Measurements from ENCODE around the gene CDK11B. TPM values are rescaled to one million over a fixed set of nuclear protein-coding genes. Genes with fewer than 3 reads are reported as not detected.

Gene CDK11B
- 13.1 and 13.5 TPM in 2 replicates for total RNA-seq

DNA sequence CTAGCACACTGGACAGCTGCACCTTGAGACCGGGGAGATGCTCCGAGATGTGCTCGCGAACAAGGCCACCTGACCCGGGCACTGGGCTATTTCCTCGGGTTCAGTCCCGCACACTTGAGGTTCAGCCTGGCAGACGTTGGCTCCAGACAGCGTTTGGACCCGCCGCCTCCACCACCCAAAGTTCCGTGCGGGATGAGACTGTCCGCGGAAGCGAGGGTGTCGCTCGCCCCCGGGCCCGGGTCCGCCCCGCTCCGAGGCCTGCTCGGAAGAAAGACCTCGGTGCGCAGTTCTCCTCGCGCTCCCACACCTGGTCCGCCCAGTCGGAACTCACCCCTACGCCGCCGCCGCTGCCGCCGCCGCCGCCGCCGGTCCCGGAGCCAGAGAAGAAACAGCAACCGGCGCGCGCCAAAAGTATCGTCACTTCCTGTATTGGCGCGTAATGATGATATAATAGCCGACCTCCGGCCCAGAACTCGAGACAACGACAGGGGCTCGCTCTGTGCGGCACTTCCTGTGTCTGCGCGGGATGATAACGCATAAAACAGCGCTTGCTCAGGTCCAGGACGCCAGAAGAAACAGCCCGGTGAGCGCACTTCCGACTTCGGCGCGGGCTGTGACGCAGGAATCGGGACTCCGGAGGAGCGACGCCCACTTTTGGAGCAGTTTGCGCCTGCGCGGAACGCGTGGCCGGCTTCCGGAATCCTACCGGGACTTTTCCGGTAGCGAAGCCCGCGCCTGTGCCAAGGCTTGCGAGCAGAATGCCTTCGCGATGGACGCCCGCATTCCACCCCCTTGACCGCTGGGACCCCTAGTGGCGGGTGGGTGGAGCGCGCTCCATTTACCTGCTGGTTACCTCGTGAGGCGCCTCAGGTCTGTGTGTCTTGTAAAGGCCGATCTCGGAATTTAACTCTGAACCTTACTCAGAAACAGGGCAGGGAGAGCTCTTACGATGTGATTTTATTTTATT lies at the start of gene CDK11B:
Gene CDK11B, minus strand, starts transcription at position 422 of the 967 bp plus-strand sequence. CDS start 1,519 bp downstream, outside the sequence.

DNA sequence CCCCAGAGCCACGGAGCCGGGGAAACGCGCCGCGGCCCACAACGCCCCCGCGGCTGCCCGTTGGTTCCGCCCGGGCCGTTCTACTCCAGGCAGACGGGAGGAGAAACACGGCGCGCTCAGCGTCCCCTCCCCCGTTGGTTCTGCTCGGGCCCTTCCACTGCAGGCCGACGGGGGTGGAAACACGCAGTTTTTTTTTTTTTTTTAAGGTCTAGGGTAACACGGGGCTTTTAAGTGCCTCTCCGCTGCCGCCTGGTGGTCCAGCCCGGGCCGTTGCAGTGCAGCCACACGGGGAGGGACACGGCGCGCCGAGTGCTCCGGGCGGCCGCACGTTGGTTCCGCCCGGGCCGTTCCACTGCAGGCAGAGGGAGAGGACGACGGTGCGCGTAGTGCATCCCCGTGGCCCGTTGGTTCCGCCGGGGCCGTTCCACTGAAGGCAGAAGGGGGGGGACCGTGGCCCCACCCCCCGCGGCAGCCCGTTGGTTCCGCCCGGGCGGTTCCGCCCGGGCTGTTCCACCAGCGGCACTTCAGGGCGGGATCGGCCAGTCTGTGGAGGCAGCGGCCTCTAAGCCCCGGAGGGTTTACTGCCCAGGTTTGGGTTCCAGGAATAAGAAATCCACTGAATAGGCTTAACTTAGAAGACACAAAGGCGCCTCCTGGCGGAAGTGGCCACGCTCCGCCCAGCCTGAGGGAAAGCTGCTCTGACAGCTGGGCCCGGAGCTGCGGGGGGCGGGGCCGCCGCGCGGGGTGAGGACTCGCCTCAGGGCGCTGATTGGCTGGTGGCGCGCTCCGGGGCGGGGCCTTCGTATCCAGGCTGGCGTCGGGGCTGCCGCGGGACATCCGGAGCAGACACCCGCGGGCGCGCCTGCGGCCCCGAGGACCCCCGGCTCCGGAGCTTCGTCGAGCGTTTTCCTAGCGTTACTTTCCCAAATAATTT lies 34.2 kb upstream of the CDK11B start, which contains the start of gene SLC35E2B:
Gene SLC35E2B, minus strand, starts transcription at position 82 of the 934 bp plus-strand sequence. CDS start 16,096 bp downstream, outside the sequence.

DNA sequence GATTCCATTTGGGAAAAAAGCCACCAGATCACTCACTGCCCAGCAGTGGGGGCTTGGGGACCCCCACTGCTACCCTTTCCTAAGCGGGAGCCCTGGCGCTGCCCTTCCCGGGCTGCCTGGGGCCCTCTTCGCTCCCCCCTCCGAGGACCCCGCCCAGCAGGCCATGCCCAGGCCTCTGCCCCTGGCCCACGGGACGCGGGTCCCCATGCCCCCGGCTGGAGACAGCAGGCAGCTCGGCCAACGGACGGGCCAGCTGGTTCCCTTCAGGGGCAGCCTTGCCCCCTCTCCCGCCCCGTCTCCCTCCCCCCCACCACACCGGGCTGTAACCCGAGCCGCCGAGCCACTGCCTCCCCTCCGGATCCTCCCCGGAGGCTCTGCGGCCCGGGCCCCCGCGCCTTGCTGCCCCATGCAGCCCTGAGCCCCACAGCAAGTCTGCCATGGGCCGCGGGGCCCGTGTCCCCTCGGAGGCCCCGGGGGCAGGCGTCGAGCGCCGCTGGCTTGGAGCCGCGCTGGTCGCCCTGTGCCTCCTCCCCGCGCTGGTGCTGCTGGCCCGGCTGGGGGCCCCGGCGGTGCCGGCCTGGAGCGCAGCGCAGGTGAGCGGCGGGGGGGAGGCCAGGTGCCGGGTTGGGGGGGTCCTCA lies 26.9 kb downstream of the CDK11B start, which contains the start of gene MMP23B:
Gene MMP23B, plus strand, starts transcription at position 392 of the 639 bp plus-strand sequence. Its CDS starts 46 bp downstream, at position 438.

DNA sequence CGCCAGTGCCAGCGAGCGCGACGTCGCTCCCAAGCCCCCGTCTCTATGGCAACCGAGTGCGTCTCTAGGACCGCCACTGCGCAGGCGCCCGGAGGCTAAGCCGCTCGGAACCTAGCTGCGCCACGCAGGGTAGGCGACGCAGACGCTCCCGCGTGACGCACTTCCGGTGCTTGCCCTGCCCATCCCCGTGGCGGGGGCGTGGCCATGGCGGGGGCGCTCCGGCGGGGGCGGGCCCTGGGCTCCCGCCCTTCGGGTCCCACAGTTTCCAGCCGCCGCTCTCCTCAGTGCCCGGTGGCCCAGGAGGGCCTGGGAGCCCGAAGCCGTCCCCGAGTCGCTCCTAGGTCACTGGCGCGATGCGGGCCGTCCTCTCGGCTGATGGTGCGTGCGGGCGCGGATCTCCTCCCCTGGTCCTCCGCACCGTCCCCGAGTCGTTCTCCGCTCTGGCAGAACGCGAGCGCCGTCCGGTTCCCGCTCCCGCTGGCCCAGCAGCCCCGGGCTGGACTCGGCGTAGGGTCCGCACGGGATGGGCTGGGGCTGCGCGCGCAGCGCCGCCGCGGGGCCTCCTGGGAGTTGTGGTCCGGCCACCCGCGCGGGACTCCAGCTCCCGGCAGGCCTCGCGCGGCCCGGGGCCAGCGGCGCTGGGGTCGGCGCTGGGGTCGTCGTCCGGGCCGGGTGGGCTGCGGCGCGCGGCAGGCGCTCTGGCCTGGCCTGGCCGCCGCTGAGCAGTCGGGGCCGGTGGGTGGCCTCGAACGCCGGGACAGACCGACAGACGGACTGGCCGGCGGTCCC lies 43.4 kb downstream of the CDK11B start, which contains the start of gene MIB2:
Gene MIB2, plus strand, starts transcription at position 245 of the 789 bp plus-strand sequence. CDS start 7,953 bp downstream, outside the sequence.

DNA sequence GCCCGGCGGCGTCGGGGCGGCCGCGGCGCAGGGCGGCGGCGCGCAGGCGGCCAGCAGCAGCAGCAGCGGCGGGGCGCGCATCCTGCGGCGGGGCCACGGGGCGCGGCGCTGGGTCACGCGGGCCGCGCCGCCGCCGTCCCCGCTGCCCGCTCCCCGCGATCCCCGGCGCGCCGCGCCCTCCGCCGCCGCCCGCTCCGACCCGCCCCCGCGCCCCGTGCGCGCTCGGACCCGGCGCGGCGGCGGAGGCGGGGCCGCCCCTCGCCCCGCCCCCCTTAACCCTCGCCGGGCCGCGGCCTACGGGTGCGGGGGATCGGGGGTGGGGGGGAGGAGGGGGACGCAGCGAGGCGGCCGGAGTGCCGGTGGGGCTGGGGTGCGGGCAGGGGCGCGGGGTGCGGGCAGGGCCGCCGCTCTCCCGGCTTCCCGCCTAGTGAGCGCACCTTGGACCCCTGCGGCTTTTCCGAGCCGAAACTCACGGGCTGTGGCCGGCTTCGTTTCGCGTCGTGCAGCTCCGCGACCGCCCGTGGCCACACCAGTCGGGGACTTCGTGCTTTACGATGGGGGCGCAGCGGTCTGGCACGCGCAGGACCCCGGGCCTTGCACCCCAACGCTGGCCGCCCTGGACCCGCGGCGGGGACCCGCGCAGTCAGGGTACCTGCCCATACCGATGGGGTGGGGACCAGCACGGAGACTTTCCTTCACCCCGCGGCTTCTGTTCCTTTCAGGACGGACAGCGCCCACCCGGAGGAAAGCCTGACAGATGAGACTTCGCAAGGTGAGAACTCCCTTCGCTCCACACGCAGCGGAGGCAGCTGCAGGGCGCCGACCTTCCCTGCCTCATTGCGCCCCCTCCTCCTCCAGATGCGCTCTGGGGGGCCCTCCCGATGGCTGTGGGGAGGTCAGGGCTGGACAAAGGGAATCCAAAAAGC lies 58.6 kb downstream of the CDK11B start, which contains the start of gene FNDC10:
Gene FNDC10, minus strand, starts transcription at position 201 of the 926 bp plus-strand sequence. Its CDS starts 120 bp downstream, at position 81.

Other genes starting within 250 kb of the CDK11B start
- gene ANKRD65, start 237.7 kb downstream of the CDK11B start, total RNA-seq = 0.47 and 0.64 TPM in 2 replicates
- gene VWA1, start 223.3 kb downstream of the CDK11B start, total RNA-seq = 45.7 and 49.0 TPM in 2 replicates
- gene ATAD3C, start 209.3 kb downstream of the CDK11B start, total RNA-seq = 0.07 TPM in 1 of 2 replicates, not detected in the other
- gene ATAD3B, start 187.2 kb downstream of the CDK11B start, total RNA-seq = 40.2 and 43.1 TPM in 2 replicates
- gene ATAD3A, start 146.8 kb downstream of the CDK11B start, total RNA-seq = 50.7 and 56.6 TPM in 2 replicates
- gene TMEM240, start 118.4 kb downstream of the CDK11B start, total RNA-seq = 0.69 and 1.7 TPM in 2 replicates
- gene SSU72, start 84.1 kb downstream of the CDK11B start, total RNA-seq = 111 and 116 TPM in 2 replicates
- gene FNDC10, start 58.9 kb downstream of the CDK11B start, total RNA-seq = 2.1 and 3.1 TPM in 2 replicates
- gene MIB2, start 43.5 kb downstream of the CDK11B start, total RNA-seq = 15.9 and 17.7 TPM in 2 replicates
- 0.49 and 2.4 TPM in 2 replicates for gene MMP23B, start 26.8 kb downstream of the CDK11B start, total RNA-seq
- gene SLC35E2B, start 33.8 kb upstream of the CDK11B start, total RNA-seq = 17.1 and 19.7 TPM in 2 replicates
- gene CDK11A, start 65.4 kb upstream of the CDK11B start, total RNA-seq = 6.4 and 11.1 TPM in 2 replicates
- 56.0 and 60.1 TPM in 2 replicates for gene NADK, start 119.5 kb upstream of the CDK11B start, total RNA-seq
- gene GNB1, start 232.1 kb upstream of the CDK11B start, total RNA-seq = 177 and 193 TPM in 2 replicates

All from mammary microvascular endothelial cell (primary cell).